ENCODE data around the gene PLEKHF1. TPM values are rescaled to one million over a fixed set of nuclear protein-coding genes. Genes with fewer than 3 reads are reported as not detected.

PLEKHF1 gene
- total and polyA plus RNA-seq, 2 experiments from 2014 or later: 10.1 to 25.1 TPM

- Histone ChIP-seq H3K27me3 (ENCODE audit: insufficient read depth) (no peaks in the 10 kb centered on the region), H3K27ac (ENCODE audit: low read depth) (no peak overlapping the region), H4K20me1 (replicated peaks; ENCODE audit: insufficient read depth) (no peaks in the 10 kb centered on the region), H3K4me3 (peak overlapping the region; percentile 36), H3K4me1 (ENCODE audit: insufficient read depth) (peaks cover 17% of the 10 kb centered on the region), H3K36me3 (ENCODE audit: insufficient read depth) (no peaks in the 10 kb centered on the region), H2AFZ (peak overlapping the region; percentile 83), H3K79me2 (replicated peaks; ENCODE audit: insufficient read depth) (no peaks in the 10 kb centered on the region), H3K9me2 (ENCODE audit: insufficient read depth) (no peaks in the 10 kb centered on the region), H3F3A (replicated peaks; ENCODE audit: low read depth) (no peaks in the 10 kb centered on the region), H3K4me2 (peak overlapping the region; percentile 63)
- peak; percentile 43 for DNase-seq (ENCODE audit: low spot score)
- H3K9me3 Mint-ChIP-seq: no peaks in the 10 kb centered on the region; the same call in 2 of the 3 replicates
- H3K4me3 Mint-ChIP-seq: peak overlapping the region; percentile 26; the same call in 2 of the 3 replicates
- peak; percentile 90 for ATAC-seq
- no peak overlapping the region for H3K27ac Mint-ChIP-seq
- H3K4me1 Mint-ChIP-seq: peaks cover 19% of the 10 kb centered on the region
- no peak for TF ChIP-seq CREB1 (CRISPR knock-in tag; IDR thresholded peaks at IDR 0.05; ENCODE audit: low read depth)
- TF ChIP-seq, protein P1, sequence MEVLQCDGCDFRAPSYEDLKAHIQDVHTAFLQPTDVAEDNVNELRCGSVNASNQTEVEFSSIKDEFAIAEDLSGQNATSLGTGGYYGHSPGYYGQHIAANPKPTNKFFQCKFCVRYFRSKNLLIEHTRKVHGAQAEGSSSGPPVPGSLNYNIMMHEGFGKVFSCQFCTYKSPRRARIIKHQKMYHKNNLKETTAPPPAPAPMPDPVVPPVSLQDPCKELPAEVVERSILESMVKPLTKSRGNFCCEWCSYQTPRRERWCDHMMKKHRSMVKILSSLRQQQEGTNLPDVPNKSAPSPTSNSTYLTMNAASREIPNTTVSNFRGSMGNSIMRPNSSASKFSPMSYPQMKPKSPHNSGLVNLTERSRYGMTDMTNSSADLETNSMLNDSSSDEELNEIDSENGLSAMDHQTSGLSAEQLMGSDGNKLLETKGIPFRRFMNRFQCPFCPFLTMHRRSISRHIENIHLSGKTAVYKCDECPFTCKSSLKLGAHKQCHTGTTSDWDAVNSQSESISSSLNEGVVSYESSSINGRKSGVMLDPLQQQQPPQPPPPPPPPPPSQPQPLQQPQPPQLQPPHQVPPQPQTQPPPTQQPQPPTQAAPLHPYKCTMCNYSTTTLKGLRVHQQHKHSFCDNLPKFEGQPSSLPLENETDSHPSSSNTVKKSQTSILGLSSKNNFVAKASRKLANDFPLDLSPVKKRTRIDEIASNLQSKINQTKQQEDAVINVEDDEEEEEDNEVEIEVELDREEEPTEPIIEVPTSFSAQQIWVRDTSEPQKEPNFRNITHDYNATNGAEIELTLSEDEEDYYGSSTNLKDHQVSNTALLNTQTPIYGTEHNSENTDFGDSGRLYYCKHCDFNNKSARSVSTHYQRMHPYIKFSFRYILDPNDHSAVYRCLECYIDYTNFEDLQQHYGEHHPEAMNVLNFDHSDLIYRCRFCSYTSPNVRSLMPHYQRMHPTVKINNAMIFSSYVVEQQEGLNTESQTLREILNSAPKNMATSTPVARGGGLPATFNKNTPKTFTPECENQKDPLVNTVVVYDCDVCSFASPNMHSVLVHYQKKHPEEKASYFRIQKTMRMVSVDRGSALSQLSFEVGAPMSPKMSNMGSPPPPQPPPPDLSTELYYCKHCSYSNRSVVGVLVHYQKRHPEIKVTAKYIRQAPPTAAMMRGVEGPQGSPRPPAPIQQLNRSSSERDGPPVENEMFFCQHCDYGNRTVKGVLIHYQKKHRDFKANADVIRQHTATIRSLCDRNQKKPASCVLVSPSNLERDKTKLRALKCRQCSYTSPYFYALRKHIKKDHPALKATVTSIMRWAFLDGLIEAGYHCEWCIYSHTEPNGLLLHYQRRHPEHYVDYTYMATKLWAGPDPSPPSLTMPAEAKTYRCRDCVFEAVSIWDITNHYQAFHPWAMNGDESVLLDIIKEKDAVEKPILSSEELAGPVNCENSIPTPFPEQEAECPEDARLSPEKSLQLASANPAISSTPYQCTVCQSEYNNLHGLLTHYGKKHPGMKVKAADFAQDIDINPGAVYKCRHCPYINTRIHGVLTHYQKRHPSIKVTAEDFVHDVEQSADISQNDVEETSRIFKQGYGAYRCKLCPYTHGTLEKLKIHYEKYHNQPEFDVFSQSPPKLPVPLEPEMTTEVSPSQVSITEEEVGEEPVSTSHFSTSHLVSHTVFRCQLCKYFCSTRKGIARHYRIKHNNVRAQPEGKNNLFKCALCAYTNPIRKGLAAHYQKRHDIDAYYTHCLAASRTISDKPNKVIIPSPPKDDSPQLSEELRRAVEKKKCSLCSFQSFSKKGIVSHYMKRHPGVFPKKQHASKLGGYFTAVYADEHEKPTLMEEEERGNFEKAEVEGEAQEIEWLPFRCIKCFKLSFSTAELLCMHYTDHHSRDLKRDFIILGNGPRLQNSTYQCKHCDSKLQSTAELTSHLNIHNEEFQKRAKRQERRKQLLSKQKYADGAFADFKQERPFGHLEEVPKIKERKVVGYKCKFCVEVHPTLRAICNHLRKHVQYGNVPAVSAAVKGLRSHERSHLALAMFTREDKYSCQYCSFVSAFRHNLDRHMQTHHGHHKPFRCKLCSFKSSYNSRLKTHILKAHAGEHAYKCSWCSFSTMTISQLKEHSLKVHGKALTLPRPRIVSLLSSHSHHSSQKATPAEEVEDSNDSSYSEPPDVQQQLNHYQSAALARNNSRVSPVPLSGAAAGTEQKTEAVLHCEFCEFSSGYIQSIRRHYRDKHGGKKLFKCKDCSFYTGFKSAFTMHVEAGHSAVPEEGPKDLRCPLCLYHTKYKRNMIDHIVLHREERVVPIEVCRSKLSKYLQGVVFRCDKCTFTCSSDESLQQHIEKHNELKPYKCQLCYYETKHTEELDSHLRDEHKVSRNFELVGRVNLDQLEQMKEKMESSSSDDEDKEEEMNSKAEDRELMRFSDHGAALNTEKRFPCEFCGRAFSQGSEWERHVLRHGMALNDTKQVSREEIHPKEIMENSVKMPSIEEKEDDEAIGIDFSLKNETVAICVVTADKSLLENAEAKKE (CRISPR knock-in tag; IDR thresholded peaks at IDR 0.05): no peak
- TF ChIP-seq EZH2 (IDR thresholded peaks at IDR 0.05; ENCODE audit: low read depth, unreplicated experiment): no peak
- TF ChIP-seq NANOG (IDR thresholded peaks at IDR 0.05; ENCODE audit: borderline replicate concordance): no peak
- no peak for TF ChIP-seq REST (IDR thresholded peaks at IDR 0.05; ENCODE audit: unreplicated experiment)
- no peak for TF ChIP-seq EZH2phosphoT487 (IDR thresholded peaks at IDR 0.05; ENCODE audit: unreplicated experiment)
- TF ChIP-seq POLR2AphosphoS5 (IDR thresholded peaks at IDR 0.05; ENCODE audit: low read depth): no peak
- no peak for TF ChIP-seq JUNB (IDR thresholded peaks at IDR 0.05; ENCODE audit: unreplicated experiment)
- TF ChIP-seq ZNF331 (CRISPR knock-in tag; IDR thresholded peaks at IDR 0.05; ENCODE audit: low read depth): no peak
- TF ChIP-seq ETS1 (IDR thresholded peaks at IDR 0.05): no peak
- TF ChIP-seq ZNF114 (CRISPR knock-in tag; IDR thresholded peaks at IDR 0.05): no peak
- TF ChIP-seq CTCF (conservative IDR thresholded peaks at IDR 0.05; ENCODE audit: low read depth in 2 of 2): no peak
- TF ChIP-seq STAT1 (IDR thresholded peaks at IDR 0.05; ENCODE audit: unreplicated experiment): no peak
- no peaks in the 10 kb centered on the region for H3K27me3 Mint-ChIP-seq (ENCODE audit: insufficient read depth, low read depth, poor library complexity)
- no peaks in the 10 kb centered on the region for H3K36me3 Mint-ChIP-seq (ENCODE audit: low read depth)
Observed at GRCh38 chr19:29645491-29645867, 19.8 kb upstream of the PLEKHF1 start.

Measured in GM23338 (cell line).